NOMO-1 treated with DMSO at 0.1 percent for 48 hours (cell line): Measurements from ENCODE around the gene ZPBP.
A peak's percentile ranks its signal among the peaks of the same experiment; 100 is the strongest.

ENCODE experiments used
- DNase-seq: peaks from one replicate; lab custom pipeline; 2025; ENCODE audit not compliant: unreplicated experiment; lab: John Stamatoyannopoulos, UW

ZPBP gene, protein sequence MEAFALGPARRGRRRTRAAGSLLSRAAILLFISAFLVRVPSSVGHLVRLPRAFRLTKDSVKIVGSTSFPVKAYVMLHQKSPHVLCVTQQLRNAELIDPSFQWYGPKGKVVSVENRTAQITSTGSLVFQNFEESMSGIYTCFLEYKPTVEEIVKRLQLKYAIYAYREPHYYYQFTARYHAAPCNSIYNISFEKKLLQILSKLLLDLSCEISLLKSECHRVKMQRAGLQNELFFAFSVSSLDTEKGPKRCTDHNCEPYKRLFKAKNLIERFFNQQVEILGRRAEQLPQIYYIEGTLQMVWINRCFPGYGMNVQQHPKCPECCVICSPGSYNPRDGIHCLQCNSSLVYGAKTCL

DNA sequence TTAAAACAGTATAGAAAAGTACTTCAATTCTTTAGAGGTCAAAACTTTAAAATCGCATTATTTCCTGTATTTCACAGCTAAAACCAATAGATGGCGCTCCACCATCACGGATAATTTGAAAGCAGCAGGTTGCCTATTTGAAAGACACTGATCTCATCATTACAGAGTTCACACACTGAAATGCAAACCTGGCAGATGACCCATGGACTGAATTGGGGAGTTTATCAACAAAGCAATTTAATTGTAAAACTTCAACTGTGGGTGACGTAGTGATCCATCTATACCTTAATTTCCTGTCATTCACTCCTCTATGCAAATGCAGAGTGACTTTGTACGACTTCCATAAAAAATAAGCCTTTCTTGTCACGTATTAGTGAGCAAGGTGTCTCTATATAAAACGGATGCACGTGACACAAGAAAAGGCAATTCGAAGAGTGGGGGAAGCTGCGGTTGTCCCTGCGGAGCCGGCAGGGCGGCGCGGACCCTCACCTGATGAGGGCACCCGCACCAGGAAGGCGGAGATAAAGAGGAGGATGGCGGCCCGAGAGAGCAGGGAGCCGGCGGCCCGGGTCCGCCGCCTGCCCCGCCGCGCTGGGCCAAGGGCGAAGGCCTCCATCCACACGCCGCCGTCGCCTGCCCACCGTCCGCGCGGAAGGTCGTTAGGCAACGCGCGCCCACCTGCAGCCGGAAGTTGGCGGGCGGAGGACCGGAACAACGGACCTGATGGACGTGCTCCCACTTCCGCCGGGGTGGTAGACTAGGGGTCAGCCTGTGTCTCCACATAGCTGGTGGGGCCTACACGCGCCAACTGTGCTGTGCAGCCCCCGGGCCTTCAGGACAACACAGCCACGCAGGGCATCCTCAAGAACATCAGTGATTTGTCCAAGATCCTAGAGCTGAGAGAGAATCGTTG is at the start of gene ZPBP:
TSS of gene ZPBP (minus strand) at position 668 of the 913 bp plus-strand sequence. CDS start at position 616, 52 bp downstream.
- peak; percentile 66 for DNase-seq

GRCh38 chr7:50142425-50143017 is 49.5 kb upstream of the ZPBP start:
- DNase-seq: peak; percentile 54

- no peak for DNase-seq
Observed at GRCh38 chr7:50141854-50142253, 48.8 kb upstream of the ZPBP start.

DNA sequence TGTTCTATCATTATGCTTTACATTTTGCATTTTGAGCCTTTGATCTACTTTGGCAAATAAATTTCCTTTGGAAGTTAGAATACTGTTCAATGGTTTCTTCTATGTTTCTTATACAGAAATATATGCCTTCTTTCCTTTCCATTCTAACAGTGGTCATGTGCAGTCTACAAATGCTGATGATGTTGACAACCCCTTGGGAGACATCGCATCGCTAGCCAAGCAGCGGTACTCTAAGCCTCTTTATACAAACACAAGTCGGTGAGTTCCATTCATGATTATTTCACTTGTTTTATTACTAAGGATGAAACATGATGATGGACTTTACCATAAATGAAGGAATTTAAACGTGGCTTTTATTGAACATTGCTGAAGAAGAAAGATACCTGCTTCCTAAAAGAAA is 48.1 kb upstream of the ZPBP start:
- no peak for DNase-seq

DNA sequence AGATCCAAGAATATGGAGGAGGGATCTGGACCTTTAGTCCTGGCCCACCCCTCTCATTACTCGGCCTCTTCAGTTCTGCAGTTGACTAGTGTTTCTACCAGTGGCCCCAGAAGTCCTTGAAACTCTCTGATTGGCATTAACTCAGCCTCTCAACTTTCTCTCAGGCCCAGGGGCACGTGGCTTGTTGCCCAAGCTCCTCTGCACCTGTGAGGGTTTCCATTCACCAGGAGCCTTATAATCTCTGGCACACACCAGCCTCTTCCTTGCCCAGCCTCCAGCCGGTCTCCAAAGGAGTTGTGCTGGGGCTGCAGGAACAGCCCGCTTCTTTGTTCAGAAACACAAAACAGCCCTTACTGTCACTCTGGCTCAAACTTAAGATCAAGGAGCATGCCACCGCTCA is 47.6 kb upstream of the ZPBP start:
- DNase-seq: no peak

- peak; percentile 25 for DNase-seq
Observed at GRCh38 chr7:50138101-50138500, 45.1 kb upstream of the ZPBP start.

DNA sequence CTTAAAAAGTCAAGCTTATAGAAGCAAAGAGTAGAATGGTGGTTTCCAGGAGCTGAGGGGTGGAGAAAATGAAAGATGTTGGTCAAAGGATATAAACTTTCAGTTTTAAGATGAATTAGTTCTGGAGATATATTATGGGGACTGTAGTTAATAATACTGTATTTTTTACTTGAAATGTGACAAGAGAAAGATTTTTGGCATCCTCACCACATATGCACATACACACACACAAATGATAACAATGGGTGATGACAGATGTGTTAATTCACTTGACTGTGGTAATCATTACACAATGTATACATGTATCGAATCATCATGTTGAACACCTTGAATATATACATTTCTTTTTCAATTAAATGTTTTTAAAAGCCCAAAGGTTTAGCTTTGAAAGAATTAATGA is 32.7 kb upstream of the ZPBP start:
- no peak for DNase-seq

- DNase-seq: peak; percentile 50
Observed at GRCh38 chr7:50121286-50121685, 28.2 kb upstream of the ZPBP start.

- peak; percentile 10 for DNase-seq
Observed at GRCh38 chr7:50119815-50120637, 27.0 kb upstream of the ZPBP start.

- no peak for DNase-seq
Observed at GRCh38 chr7:50112250-50112649, 19.2 kb upstream of the ZPBP start.

GRCh38 chr7:50101873-50102272 is 8.8 kb upstream of the ZPBP start:
- DNase-seq: no peak

- DNase-seq: no peak
Observed at GRCh38 chr7:50095634-50096033, 2.6 kb upstream of the ZPBP start.

DNA sequence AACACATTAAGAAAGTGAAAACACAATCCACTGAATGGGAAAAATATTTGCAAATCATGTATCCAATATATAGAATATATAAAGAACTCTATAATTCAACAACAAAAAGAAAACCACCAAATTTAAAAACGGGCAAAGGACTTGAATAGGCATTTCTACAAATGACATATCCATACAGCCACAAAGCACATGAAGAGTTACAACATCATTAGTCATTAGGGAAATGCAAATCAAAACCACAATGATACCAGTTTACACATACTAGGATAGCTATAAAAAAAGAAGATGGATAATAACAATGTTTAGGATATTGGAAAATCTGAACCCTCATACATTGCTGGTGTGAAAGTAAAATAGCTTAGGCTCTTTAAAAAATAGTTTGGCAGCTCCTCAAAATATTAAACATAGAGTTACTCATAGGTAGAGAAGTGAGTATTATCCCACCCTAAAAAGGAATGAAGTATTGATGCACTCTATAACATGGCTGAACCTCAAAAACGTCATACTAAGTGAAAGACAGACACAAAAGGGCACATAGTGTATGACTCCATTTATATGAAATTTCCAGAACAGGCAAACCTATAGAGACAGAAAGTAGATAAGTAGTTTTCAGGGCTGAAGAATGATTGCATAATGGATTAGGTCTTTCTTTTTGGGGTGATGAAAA is 4.5 kb downstream of the ZPBP start:
- no peak for DNase-seq

DNA sequence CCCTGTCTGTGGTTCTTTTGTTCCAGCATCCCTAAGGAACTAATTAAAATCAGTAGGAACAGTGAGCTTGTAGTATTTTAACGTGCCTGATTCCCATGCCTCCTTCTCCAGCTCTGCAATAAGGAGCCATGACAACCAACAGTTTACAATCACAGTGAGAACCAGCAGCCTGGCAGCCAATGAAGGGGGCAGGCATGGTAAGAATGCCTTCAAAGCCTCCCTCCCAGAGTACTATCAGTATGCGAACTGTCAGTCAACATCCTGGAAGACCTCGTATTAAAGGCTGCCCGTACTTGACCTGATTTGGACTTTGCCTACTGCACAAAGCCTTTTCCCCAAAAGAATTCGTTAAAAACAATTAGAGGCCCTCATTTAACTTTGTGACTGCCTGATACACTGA is 7.7 kb downstream of the ZPBP start:
- no peak for DNase-seq

DNA sequence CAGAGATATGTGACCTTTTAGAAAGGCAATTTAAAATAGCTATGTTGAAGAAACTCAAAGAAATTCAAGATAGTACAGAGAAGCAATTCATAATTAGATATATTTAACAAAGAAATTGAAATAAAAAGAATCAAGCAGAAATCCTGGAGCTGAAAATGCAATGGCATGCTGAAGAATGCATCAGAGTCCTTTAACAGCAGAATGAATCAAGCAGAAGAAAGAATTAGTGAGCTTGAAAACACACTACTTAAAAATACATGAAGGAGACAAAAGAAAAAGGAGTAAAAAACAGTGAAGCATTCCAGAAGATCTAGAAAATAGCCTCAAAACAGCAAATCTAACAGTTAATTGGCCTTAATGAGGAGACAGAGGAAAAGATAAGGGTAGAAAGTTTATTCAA is 20.0 kb downstream of the ZPBP start:
- no peak for DNase-seq

GRCh38 chr7:50069613-50070012 is 23.4 kb downstream of the ZPBP start:
- peak; percentile 79 for DNase-seq

DNA sequence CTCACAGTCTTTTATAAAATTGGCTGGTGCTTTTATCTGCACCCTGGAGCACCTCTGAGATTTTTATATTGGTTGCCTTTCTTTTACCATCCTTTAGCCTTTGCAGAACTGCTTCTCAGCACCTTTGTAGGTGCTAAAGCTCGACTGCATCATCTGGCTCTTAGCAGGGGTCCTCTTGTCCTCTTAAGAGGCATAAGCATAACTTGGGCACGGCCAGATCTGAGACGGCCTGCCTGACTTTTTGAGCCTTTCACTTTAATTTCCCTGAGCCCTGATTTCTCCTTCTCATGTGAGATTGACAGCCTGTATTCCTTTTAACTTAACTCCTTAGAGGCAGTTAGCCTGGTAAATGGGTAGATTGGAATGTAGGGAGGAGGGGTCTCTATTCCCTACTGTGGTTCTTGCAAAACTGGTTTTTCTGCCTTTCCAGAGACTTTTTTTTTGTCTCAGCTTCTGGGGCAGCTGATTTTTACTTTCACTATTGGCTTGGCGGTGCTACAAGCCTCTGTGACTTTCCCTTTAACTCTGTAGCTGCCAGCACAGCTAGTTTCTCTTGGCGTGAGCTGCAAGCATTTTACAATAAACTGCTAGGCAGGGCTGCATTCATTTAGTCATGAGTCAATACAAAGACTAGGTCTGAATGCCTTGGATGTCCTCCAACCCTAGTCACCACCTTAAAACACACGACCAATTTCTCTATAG is 24.0 kb downstream of the ZPBP start:
- DNase-seq: peak; percentile 32

GRCh38 chr7:50068026-50068425 is 25.0 kb downstream of the ZPBP start:
- peak; percentile 29 for DNase-seq

DNA sequence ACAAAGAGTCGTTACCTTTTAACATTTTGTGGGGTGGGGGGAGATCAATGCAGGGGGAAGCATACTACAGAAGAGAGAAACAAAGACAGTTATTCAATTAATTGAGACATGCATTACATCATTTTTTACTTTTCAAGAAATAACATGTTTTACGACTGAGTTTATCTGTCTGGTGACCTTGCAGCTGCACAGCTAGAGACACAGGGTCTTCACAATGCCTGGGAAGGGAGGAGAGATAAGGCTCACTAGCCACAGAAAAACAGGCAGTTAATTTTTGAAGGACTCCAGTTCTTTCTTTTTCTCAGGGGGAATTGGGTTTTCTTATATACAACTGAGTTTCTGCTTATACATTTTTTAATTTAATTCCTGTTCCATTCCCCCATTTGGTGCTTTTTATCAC is 30.1 kb downstream of the ZPBP start:
- no peak for DNase-seq

DNA sequence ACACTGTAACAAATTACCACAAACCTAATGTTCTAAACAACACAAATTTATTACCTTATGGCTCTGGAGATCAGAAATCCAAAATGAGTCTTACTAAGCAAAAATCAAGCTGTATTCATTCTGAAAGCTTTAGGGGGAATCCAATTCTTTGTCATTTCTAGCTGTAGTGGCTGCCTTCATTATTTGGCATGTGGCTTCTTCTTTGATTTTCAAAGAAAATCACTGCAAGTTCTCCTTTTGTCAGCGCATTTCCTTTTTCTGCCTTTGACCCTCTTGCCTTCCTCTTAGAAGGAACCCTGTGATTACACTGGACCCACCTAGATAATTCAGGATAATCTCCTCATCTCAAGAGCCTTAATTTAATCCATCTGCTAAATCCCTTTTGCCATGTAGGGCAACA is 36.9 kb downstream of the ZPBP start:
- DNase-seq: no peak
